Dedifferentiated amniotic fluid mesenchymal stem cell (primary cell): Measurements from ENCODE around the gene STX8.
"Not testable (repeated sequence)": the region's sequence is repeated elsewhere in the genome, so short reads cannot be mapped to it uniquely, and the experiment has no call there.

Experiments
- DNase-seq: peaks from one replicate; pipeline ENCODE4 v3.0.0-alpha.2; 2016; ENCODE audit errors: extremely low spot score

Gene STX8

GRCh38 chr17:9554715-9555114, 20.9 kb downstream of the STX8 start:
- DNase-seq: not testable (repeated sequence)

GRCh38 chr17:9553596-9553995, 22.0 kb downstream of the STX8 start:
- DNase-seq: no peak

- DNase-seq: no peak
These were observed 22.4 kb downstream of the STX8 start for GRCh38 chr17:9553181-9553580.

GRCh38 chr17:9549215-9549614, 26.4 kb downstream of the STX8 start:
- DNase-seq: no peak

DNA sequence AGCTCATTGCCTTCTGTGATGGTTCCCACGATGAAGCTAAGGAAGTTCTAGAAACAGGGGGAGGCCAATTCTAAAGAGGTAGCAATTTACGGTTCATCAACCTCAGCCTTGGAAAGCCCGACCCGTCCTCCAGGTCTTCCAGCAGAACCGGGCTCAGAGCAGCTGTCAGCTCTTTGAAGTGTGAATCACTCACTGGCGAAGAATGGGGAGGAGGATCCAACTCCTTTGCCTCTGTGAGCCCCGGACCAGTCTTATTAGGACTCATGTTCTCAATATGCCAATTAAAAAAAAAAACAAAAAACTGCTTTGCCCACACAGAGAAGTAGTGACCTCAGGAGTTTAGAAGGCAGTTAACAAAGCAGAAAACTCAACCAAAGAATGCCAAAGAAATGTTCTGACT, 31.4 kb downstream of the STX8 start:
- DNase-seq: no peak

DNA sequence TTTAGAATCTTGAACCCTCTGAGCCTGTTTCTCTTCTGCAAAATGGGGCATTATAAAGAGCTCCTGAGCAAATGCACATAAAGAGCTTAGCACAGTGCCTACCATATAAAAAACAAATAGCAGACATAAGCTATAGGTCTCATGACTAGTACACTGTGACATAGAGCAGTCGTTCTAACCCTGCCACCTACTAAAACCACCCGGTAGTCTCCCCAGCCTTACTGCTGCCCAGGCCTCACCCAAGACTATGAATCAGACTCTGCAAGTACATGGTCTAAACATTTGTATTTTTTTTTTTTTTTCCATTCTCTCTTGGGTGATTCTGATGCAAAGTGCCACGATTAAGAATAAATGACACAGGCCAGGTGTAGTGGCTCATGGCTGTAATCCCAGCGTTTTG, 33.9 kb downstream of the STX8 start:
- DNase-seq: no peak

DNA sequence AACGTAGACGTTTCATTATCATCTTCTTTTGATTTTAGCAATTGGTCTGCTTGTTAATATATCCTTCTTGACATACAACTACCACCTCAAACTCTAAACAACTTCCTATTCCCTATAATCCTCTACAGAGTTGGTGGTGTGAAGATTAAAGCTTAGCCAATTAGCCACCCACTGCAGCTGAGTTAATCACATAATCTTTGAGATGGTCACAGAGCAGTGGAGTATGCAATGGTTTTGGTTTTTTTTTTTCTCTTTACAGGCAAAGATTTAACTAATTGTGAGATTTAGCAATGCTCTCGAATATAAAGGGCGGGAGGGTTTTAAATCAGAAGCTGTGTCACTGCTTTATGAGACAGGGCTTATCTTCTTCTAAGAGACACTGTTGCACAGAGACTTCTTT, 37.0 kb downstream of the STX8 start:
- DNase-seq: no peak

DNA sequence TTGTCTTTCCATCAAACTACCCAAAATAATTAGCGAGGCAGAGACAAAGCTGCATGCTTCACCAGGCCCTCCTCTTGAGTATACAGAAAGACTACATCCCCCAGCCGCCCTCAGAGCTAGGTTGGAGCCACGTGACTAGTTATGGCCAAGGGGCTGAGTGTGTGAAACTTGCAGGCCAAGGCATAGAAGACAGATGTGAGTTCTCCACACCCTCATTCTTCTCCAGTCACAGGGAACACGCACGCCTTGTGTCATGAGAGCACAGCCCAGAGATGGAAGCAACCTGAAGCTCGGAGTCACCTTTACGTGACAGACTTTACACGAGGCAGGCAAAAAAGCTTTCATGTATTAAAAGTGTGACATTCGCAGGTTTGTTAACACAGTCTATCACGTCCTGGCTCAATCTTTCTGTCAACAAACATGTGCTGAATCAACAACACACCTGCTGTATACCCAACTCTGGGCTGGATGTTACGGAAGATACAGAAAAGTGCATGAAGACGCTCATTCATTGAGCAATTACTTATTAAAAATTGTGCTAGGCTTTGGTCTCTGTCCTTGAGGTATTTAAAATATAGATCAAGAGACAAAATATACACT, 38.3 kb downstream of the STX8 start:
- no peak for DNase-seq

DNA sequence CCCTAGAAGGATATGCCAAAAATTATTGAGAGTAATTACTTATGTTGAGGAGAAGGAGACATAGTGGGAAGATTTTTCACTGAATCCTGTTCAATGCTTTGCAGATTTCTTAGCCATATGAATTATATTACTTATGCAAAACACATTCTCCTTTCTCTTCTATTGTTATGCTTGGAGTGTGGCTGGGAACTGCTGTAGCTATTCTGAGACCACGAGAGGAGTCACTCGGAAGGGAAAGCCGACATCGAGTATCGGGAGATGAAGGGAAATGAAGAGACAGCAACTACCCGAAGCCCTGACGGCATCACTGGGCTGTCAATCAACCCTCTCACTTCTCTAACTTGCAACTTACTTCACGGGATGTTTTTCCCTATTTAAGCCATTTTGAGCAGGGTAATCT, 39.6 kb downstream of the STX8 start:
- no peak for DNase-seq

DNA sequence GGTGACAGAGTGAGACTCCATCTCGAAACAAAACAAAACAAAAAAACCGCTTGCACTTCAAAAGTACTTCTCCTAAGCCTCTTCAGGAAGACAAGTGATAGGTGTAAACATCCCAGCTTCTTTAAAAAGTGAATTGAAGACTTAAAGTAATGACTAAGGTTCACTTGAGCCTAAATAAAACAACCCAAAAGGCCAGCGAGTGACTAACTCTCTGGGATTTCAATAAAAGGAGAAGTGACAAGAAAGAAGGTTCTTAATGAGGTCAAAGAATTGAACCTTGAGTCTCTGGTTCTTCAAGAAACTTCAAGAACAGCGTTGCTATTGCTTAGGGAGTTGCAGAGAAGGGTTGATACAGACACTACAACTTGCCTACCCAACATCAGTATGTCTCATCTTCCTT, 42.2 kb downstream of the STX8 start:
- no peak for DNase-seq

- DNase-seq: no peak
These were observed 42.9 kb downstream of the STX8 start for GRCh38 chr17:9532715-9533114.

DNA sequence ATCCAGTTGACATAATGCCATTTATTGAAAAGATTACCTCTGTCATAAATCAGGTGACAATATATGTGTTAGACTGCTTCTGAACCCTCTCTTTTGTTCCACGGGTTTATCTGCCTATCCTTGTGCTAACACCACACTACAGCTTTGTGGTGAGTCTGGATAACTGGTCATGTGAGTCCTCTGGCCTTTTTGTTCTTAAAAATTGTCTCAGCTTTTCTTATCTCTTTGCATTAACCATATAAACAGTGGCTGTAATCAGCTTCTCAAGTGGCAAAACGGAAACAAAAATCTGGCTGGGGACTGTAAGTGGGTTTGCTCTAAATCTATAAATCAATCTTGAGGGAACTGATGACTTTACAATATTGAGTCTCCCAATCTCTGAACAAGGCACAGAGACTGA, 44.6 kb downstream of the STX8 start:
- DNase-seq: no peak

DNA sequence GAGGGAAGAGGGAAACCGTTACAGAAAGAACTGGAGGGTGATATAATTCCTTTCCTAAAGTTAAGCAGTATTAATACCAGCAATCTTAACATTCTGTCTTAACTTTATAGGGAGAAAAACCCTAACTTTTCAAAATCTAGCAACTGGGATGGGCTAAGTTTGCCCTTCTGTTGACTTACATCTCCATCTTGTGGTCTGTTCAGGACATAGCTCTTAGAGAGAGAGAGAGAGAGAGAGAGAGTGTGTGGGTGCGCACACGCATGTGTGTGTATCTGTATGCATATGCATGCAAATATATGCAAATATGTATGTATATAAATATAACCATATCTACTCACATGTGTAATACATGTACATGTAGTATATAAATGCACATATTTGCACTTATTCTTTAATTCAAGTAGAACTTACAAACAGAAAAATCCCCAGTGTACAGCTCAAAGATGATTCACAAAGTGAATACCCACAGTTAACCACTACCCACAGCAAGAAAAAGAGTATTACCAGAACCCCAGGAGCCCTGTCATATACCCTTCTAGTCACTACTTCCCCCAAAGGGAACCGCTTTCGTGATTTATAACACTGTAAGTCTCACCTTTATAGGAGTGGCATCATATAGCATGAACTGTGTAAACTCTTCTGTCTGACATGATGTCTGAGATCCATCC, 46.5 kb downstream of the STX8 start:
- DNase-seq: no peak

- no peak for DNase-seq
These were observed 47.8 kb downstream of the STX8 start for GRCh38 chr17:9527788-9528187.

DNA sequence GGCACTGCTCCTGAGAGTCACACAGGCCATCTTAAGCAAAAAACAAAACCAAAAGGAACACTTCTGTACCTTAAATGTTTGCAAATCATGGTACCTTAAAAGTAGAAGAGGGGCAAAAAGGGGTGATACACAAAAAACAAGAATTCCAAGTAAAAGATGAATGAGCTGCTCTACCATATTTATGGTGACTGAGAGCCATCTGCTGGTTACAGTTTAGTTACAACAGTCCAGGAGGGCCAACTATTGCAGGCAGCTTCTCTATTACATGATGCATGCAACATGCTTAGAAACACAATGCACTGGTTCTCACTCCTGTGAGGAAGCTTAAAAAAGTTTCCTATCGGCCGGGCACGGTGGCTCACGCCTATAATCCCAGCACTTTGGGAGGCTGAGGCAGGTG, 53.5 kb downstream of the STX8 start:
- peak; percentile 54 for DNase-seq

GRCh38 chr17:9521062-9521461, 54.6 kb downstream of the STX8 start:
- no peak for DNase-seq

GRCh38 chr17:9520649-9521048, 55.0 kb downstream of the STX8 start:
- no peak for DNase-seq

DNA sequence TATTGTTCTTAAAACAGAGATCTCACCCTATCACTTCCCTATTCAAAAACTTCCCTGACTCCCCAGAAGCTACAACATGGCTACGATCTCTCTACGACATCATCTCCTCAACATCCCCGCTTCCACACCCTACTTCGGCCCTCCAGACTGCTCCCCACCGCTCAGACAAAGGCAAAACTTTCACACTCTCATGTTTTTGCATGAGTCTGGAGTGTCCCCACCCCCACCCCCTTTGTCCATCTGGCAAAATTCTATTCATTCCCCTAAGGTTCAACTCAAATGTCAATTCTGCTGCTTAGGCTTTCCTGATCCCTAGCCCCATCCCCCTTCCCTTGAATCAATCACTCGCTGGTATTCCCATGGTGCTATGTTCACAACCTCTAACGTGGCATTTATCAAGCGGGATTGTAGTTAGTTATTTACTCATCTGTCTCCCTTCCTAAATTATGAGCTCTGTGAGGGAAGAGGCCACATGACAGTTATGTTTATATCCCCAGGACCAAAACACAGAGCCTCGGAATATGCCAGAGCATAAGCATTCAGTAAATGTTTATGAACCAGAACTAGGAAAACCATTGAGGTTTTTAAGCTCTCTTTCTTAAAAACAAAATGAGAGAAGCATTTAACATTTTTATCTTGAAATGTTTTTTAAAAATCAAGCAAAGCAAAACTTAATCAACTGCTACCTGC, 55.9 kb downstream of the STX8 start:
- no peak for DNase-seq

DNA sequence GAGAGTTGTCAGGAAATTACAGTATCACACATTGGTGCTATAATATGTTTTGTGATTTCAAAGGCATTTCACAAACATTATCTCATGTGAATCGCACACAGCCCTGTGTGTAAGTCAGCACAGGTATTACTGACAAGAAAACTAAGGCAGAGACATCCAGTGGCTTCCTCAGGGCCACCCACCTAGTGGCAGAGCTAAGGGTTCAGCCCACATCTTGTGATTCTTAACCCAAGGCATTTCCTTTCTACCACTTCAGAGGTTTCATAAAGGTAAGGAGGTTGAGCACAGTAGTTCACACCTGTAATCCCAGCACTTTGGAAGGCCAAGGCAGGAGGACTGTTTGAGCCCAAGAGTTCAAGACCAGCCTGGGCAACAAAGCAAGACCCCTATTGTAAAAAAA, 58.2 kb downstream of the STX8 start:
- DNase-seq: no peak

DNA sequence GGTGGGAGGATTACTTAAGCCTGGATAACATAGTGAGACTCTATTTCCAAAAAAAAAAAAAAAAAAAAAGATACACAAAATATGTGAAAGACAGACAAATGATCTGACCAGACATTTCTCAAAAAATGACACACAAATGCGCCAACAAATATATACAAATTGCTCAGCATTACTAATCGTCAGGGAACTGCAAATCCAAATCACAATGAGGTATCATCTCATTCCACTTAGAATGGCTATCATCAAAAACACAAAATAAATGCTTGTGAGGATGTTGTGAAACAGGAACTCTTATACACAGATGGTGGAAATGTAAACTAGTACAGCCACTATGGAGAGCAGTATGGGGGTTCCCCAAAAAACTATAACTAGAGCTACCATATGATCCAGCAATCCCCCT, 62.4 kb downstream of the STX8 start:
- DNase-seq: no peak

- no peak for DNase-seq
These were observed 63.1 kb downstream of the STX8 start for GRCh38 chr17:9512323-9513168.

- DNase-seq: no peak
These were observed 66.3 kb downstream of the STX8 start for GRCh38 chr17:9509236-9509816.
